ENCODE measurements around the gene XRN1.
"Not testable (repeated sequence)": the region's sequence is repeated elsewhere in the genome, so short reads cannot be mapped to it uniquely, and the experiment has no call there.

Gene XRN1

GRCh38 chr3:142332390-142332789 is 115.4 kb downstream of the XRN1 start:
- no peak for DNase-seq (ENCODE audit: low spot score)

- DNase-seq (ENCODE audit: low spot score) = not testable (repeated sequence)
Measured at GRCh38 chr3:142324275-142324953, 123.4 kb downstream of the XRN1 start.

GRCh38 chr3:142319912-142320311 is 127.9 kb downstream of the XRN1 start:
- no peak for DNase-seq (ENCODE audit: low spot score)

GRCh38 chr3:142319094-142319493 is 128.7 kb downstream of the XRN1 start:
- no peak for DNase-seq (ENCODE audit: low spot score)

- DNase-seq (ENCODE audit: low spot score) = no peak
Measured at GRCh38 chr3:142318331-142318730, 129.5 kb downstream of the XRN1 start.

- not testable (repeated sequence) for DNase-seq (ENCODE audit: low spot score)
Measured at GRCh38 chr3:142315978-142316388, 131.9 kb downstream of the XRN1 start.

GRCh38 chr3:142315083-142315482 is 132.8 kb downstream of the XRN1 start:
- DNase-seq (ENCODE audit: low spot score) = no peak

- no peak for DNase-seq (ENCODE audit: low spot score)
Measured at GRCh38 chr3:142310439-142310838, 137.4 kb downstream of the XRN1 start.

GRCh38 chr3:142302847-142303246 is 145.0 kb downstream of the XRN1 start:
- not testable (repeated sequence) for DNase-seq (ENCODE audit: low spot score)

GRCh38 chr3:142298626-142299025 is 149.2 kb downstream of the XRN1 start:
- no peak for DNase-seq (ENCODE audit: low spot score)

- DNase-seq (ENCODE audit: low spot score) = no peak
Measured at GRCh38 chr3:142296507-142296906, 151.3 kb downstream of the XRN1 start.

GRCh38 chr3:142287866-142288638 is 159.8 kb downstream of the XRN1 start:
- DNase-seq (ENCODE audit: low spot score) = no peak

- peak; percentile 82 for DNase-seq (ENCODE audit: low spot score)
Measured at GRCh38 chr3:142285083-142285517, 162.7 kb downstream of the XRN1 start.

- DNase-seq (ENCODE audit: low spot score) = no peak
Measured at GRCh38 chr3:142282503-142282902, 165.3 kb downstream of the XRN1 start.

- no peak for DNase-seq (ENCODE audit: low spot score)
Measured at GRCh38 chr3:142281474-142281873, 166.4 kb downstream of the XRN1 start.

GRCh38 chr3:142279965-142280590 is 167.8 kb downstream of the XRN1 start:
- DNase-seq (ENCODE audit: low spot score) = peak; percentile 84

- DNase-seq (ENCODE audit: low spot score) = no peak
Measured at GRCh38 chr3:142278451-142278850, 169.4 kb downstream of the XRN1 start.

GRCh38 chr3:142276781-142277180 is 171.1 kb downstream of the XRN1 start:
- DNase-seq (ENCODE audit: low spot score) = no peak

GRCh38 chr3:142275856-142276255 is 172.0 kb downstream of the XRN1 start:
- DNase-seq (ENCODE audit: low spot score) = no peak

- no peak for DNase-seq (ENCODE audit: low spot score)
Measured at GRCh38 chr3:142274908-142275307, 172.9 kb downstream of the XRN1 start.

- DNase-seq (ENCODE audit: low spot score) = no peak
Measured at GRCh38 chr3:142273501-142273900, 174.3 kb downstream of the XRN1 start.

GRCh38 chr3:142272200-142272891 is 175.5 kb downstream of the XRN1 start:
- no peak for DNase-seq (ENCODE audit: low spot score)

Measured in SK-N-DZ (cell line).